ENCODE data around the gene ELK4. TPM values are rescaled to one million over a fixed set of nuclear protein-coding genes. Genes with fewer than 3 reads are reported as not detected.

ELK4 gene
- total and polyA plus RNA-seq, 2 of the 13 experiments (the other 11 are each of a cell fraction or from before 2014, with no cell fraction given): 8.3 to 13.1 TPM

DNA sequence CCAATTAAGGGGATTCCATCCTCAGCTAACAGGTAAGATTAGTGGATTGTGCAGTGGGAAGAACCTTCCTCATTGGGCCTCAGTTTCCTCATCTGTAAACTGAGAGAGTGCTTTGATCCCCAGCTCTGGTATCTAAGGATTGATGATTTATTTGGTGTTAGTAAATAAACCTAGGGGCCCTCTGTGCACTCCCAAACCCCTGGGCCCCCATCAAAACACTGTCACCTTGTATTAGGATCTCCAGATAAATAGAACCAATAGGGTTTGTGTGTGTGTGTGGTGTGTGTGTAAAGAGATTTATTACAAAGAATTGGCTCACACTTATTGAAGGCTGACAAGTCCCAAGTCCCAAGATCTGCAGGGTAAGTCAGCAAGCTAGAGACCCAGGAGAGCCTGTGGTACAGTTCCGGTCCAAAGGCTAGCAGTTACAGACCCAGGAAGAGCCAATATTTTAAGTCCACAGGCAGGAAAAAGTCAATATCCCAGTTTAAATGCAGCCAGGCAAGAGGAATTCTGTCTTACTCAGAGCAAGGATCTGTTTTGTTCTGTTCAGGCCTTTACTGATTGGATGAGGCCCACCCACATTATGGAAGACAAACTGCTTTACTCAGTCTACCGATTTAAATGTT is 11.0 kb upstream of the ELK4 start (continued):
- TF ChIP-seq ZBTB43 (CRISPR knock-in tag; conservative IDR thresholded peaks at IDR 0.05) (peak; percentile 72), FUBP1 (CRISPR knock-in tag; IDR thresholded peaks at IDR 0.05; ENCODE audit: borderline replicate concordance) (no peak), ZNF484 (CRISPR knock-in tag; IDR thresholded peaks at IDR 0.05; ENCODE audit: borderline replicate concordance, low read depth) (no peak), SOX6 (IDR thresholded peaks at IDR 0.05) (no peak), SOX6 (CRISPR knock-in tag; IDR thresholded peaks at IDR 0.05) (peak; percentile 60), ZNF562 (CRISPR knock-in tag; IDR thresholded peaks at IDR 0.05; ENCODE audit: borderline replicate concordance) (no peak), ZNF180 (CRISPR knock-in tag; IDR thresholded peaks at IDR 0.05; ENCODE audit: borderline replicate concordance, low read depth) (no peak), FOXA3 (CRISPR knock-in tag; IDR thresholded peaks at IDR 0.05) (peak; percentile 30; the same call in 1 of the 2 replicates), ZNF282 (IDR thresholded peaks at IDR 0.05; ENCODE audit: partially characterized antibody) (no peak), ZFY (CRISPR knock-in tag; IDR thresholded peaks at IDR 0.05) (no peak), ZMYM4 (CRISPR knock-in tag; IDR thresholded peaks at IDR 0.05) (peak; percentile 34; the same call in 1 of the 2 replicates), CREB1 (IDR thresholded peaks at IDR 0.05) (no peak), CREB1 (CRISPR knock-in tag; IDR thresholded peaks at IDR 0.05) (0 out of 2 replicates have a peak, but pooled peaks have one; percentile 29), RFX5 (IDR thresholded peaks at IDR 0.05; ENCODE audit: low read depth, low read length) (no peak), ATF1 (CRISPR knock-in tag; IDR thresholded peaks at IDR 0.05) (no peak), DMAP1 (CRISPR knock-in tag; IDR thresholded peaks at IDR 0.05) (no peak), YEATS2 (CRISPR knock-in tag; IDR thresholded peaks at IDR 0.05; ENCODE audit: borderline replicate concordance) (no peak), FOXP4 (CRISPR knock-in tag; IDR thresholded peaks at IDR 0.05) (peak; percentile 59)
- TF ChIP-seq, protein P1, sequence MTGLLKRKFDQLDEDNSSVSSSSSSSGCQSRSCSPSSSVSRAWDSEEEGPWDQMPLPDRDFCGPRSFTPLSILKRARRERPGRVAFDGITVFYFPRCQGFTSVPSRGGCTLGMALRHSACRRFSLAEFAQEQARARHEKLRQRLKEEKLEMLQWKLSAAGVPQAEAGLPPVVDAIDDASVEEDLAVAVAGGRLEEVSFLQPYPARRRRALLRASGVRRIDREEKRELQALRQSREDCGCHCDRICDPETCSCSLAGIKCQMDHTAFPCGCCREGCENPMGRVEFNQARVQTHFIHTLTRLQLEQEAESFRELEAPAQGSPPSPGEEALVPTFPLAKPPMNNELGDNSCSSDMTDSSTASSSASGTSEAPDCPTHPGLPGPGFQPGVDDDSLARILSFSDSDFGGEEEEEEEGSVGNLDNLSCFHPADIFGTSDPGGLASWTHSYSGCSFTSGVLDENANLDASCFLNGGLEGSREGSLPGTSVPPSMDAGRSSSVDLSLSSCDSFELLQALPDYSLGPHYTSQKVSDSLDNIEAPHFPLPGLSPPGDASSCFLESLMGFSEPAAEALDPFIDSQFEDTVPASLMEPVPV (CRISPR knock-in tag; IDR thresholded peaks at IDR 0.05): no peak
- TF ChIP-seq, protein P2, sequence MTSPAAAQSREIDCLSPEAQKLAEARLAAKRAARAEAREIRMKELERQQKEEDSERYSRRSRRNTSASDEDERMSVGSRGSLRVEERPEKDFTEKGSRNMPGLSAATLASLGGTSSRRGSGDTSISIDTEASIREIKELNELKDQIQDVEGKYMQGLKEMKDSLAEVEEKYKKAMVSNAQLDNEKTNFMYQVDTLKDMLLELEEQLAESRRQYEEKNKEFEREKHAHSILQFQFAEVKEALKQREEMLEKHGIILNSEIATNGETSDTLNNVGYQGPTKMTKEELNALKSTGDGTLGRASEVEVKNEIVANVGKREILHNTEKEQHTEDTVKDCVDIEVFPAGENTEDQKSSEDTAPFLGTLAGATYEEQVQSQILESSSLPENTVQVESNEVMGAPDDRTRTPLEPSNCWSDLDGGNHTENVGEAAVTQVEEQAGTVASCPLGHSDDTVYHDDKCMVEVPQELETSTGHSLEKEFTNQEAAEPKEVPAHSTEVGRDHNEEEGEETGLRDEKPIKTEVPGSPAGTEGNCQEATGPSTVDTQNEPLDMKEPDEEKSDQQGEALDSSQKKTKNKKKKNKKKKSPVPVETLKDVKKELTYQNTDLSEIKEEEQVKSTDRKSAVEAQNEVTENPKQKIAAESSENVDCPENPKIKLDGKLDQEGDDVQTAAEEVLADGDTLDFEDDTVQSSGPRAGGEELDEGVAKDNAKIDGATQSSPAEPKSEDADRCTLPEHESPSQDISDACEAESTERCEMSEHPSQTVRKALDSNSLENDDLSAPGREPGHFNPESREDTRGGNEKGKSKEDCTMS (CRISPR knock-in tag; conservative IDR thresholded peaks at IDR 0.05): no peak
